Measurements from ENCODE around the gene NPEPPS. TPM values are rescaled to one million over a fixed set of nuclear protein-coding genes. Genes with fewer than 3 reads are reported as not detected.

The NPEPPS gene
- total and polyA plus RNA-seq, 2 experiments from 2014 or later = 55.7 to 72.3 TPM

- H3K9me3 ChIP-seq (ENCODE audit: low read depth) = no peaks in the 10 kb centered on the region
- no peak overlapping the region for H3K9ac ChIP-seq
- no peak overlapping the region for H3K27ac ChIP-seq
- WGBS, 2 experiments (ENCODE audit: low coverage in 1 of 2, low lambda C conversion rate in 2 of 2, missing lambda C conversion rate in 2 of 2) = 74 to 75% methylated on average over 5 of the region's 5 CpGs
- DNase-seq = peak; percentile 33
- in situ Hi-C loops (cut with MboI) = no loop called here
- no peaks in the 10 kb centered on the region for H3K27me3 ChIP-seq (replicated peaks; ENCODE audit: insufficient read depth)
- peaks cover 35% of the 10 kb centered on the region for H3K36me3 ChIP-seq (ENCODE audit: low read depth)
- no peak overlapping the region for H3K4me3 ChIP-seq
- H3F3A ChIP-seq (ENCODE audit: insufficient read depth) = peaks cover 27% of the 10 kb centered on the region; the same call in 1 of the 2 replicates
- no peak overlapping the region for H2AFZ ChIP-seq
- H3K9me2 ChIP-seq (ENCODE audit: insufficient read depth) = no peaks in the 10 kb centered on the region
- no peak for TF ChIP-seq EZH2 (IDR thresholded peaks at IDR 0.05; ENCODE audit: insufficient read depth, poor library complexity, severe bottlenecking)
- TF ChIP-seq EZH2phosphoT487 (IDR thresholded peaks at IDR 0.05; ENCODE audit: insufficient read depth, low read depth) = no peak
- H4K20me1 ChIP-seq (ENCODE audit: insufficient read depth) = no peaks in the 10 kb centered on the region
- peaks cover 7% of the 10 kb centered on the region for H3K4me1 ChIP-seq (ENCODE audit: insufficient read depth)
- H3K79me2 ChIP-seq (ENCODE audit: insufficient read depth) = peaks cover 18% of the 10 kb centered on the region
- no peak overlapping the region for H3K4me2 ChIP-seq (ENCODE audit: unreplicated experiment)
Measured at GRCh38 chr17:47611372-47612350, 80.8 kb downstream of the NPEPPS start.

GRCh38 chr17:47615766-47616424 lies 85.0 kb downstream of the NPEPPS start:
- no peak overlapping the region for H2AFZ ChIP-seq
- 77 to 79% methylated on average over 8 of the region's 8 CpGs for WGBS, 2 experiments (ENCODE audit: low coverage in 1 of 2, low lambda C conversion rate in 2 of 2, missing lambda C conversion rate in 2 of 2)
- no peaks in the 10 kb centered on the region for H3K9me2 ChIP-seq (ENCODE audit: insufficient read depth)
- no peak overlapping the region for H3K4me3 ChIP-seq
- in situ Hi-C loops (cut with MboI) = no loop called here
- no peaks in the 10 kb centered on the region for H3K27me3 ChIP-seq (replicated peaks; ENCODE audit: insufficient read depth)
- no peak for TF ChIP-seq EZH2phosphoT487 (IDR thresholded peaks at IDR 0.05; ENCODE audit: insufficient read depth, low read depth)
- no peak for TF ChIP-seq EZH2 (IDR thresholded peaks at IDR 0.05; ENCODE audit: insufficient read depth, poor library complexity, severe bottlenecking)
- no peak overlapping the region for H3K27ac ChIP-seq
- no peak overlapping the region for H3K9ac ChIP-seq
- H3K4me1 ChIP-seq (ENCODE audit: insufficient read depth) = peaks cover 14% of the 10 kb centered on the region
- peak; percentile 71 for DNase-seq
- no peak overlapping the region for H3K4me2 ChIP-seq (ENCODE audit: unreplicated experiment)
- H3F3A ChIP-seq (ENCODE audit: insufficient read depth) = peaks cover 50% of the 10 kb centered on the region
- H3K36me3 ChIP-seq (ENCODE audit: low read depth) = peaks cover 46% of the 10 kb centered on the region
- no peaks in the 10 kb centered on the region for H3K9me3 ChIP-seq (ENCODE audit: low read depth)
- no peaks in the 10 kb centered on the region for H4K20me1 ChIP-seq (ENCODE audit: insufficient read depth)
- H3K79me2 ChIP-seq (ENCODE audit: insufficient read depth) = peaks cover 21% of the 10 kb centered on the region

- H3K4me1 ChIP-seq (ENCODE audit: insufficient read depth) = peaks cover 31% of the 10 kb centered on the region
- TF ChIP-seq EZH2 (IDR thresholded peaks at IDR 0.05; ENCODE audit: insufficient read depth, poor library complexity, severe bottlenecking) = no peak
- TF ChIP-seq EZH2phosphoT487 (IDR thresholded peaks at IDR 0.05; ENCODE audit: insufficient read depth, low read depth) = no peak
- peak; percentile 58 for DNase-seq
- peaks cover 19% of the 10 kb centered on the region for H3K79me2 ChIP-seq (ENCODE audit: insufficient read depth)
- no peak overlapping the region for H3K9ac ChIP-seq
- H3K27ac ChIP-seq = peak overlapping the region; percentile 13; the same call in 1 of the 2 replicates
- H3F3A ChIP-seq (ENCODE audit: insufficient read depth) = peaks cover 72% of the 10 kb centered on the region
- peaks cover 45% of the 10 kb centered on the region for H3K36me3 ChIP-seq (ENCODE audit: low read depth)
- no peak overlapping the region for H3K4me3 ChIP-seq
- no peaks in the 10 kb centered on the region for H3K27me3 ChIP-seq (replicated peaks; ENCODE audit: insufficient read depth)
- WGBS, 2 experiments (ENCODE audit: low coverage in 1 of 2, low lambda C conversion rate in 2 of 2, missing lambda C conversion rate in 2 of 2) = 48 to 50% methylated on average over 4 of the region's 4 CpGs
- H3K4me2 ChIP-seq (ENCODE audit: unreplicated experiment) = no peak overlapping the region
- H3K9me2 ChIP-seq (ENCODE audit: insufficient read depth) = no peaks in the 10 kb centered on the region
- in situ Hi-C loops (cut with MboI) = no loop called here
- no peak overlapping the region for H2AFZ ChIP-seq
- no peaks in the 10 kb centered on the region for H4K20me1 ChIP-seq (ENCODE audit: insufficient read depth)
- no peaks in the 10 kb centered on the region for H3K9me3 ChIP-seq (ENCODE audit: low read depth)
Measured at GRCh38 chr17:47618410-47618809, 87.5 kb downstream of the NPEPPS start.

GRCh38 chr17:47620503-47621245 lies 89.8 kb downstream of the NPEPPS start:
- TF ChIP-seq EZH2phosphoT487 (IDR thresholded peaks at IDR 0.05; ENCODE audit: insufficient read depth, low read depth) (no peak), EZH2 (IDR thresholded peaks at IDR 0.05; ENCODE audit: insufficient read depth, poor library complexity, severe bottlenecking) (no peak)
- H3K4me2 ChIP-seq (ENCODE audit: unreplicated experiment) = peak overlapping the region; percentile 70
- no peaks in the 10 kb centered on the region for H3K27me3 ChIP-seq (replicated peaks; ENCODE audit: insufficient read depth)
- H3K9me2 ChIP-seq (ENCODE audit: insufficient read depth) = no peaks in the 10 kb centered on the region
- in situ Hi-C loops (cut with MboI) = no loop called here
- no peaks in the 10 kb centered on the region for H3K9me3 ChIP-seq (ENCODE audit: low read depth)
- H3K9ac ChIP-seq = peak overlapping the region; percentile 69
- no peak overlapping the region for H2AFZ ChIP-seq
- H3K79me2 ChIP-seq (ENCODE audit: insufficient read depth) = peaks cover 19% of the 10 kb centered on the region
- peaks cover 31% of the 10 kb centered on the region for H3K36me3 ChIP-seq (ENCODE audit: low read depth)
- peaks cover 36% of the 10 kb centered on the region for H3K4me1 ChIP-seq (ENCODE audit: insufficient read depth)
- no peaks in the 10 kb centered on the region for H4K20me1 ChIP-seq (ENCODE audit: insufficient read depth)
- WGBS, 2 experiments (ENCODE audit: low coverage in 1 of 2, low lambda C conversion rate in 2 of 2, missing lambda C conversion rate in 2 of 2) = 73 to 87% methylated on average over 3 of the region's 3 CpGs
- H3F3A ChIP-seq (ENCODE audit: insufficient read depth) = peaks cover 55% of the 10 kb centered on the region
- H3K27ac ChIP-seq = peak overlapping the region; percentile 93
- peak overlapping the region; percentile 51 for H3K4me3 ChIP-seq
- no peak for DNase-seq

Data from GM23248 (cell line).